GM23338 (cell line): Measurements from ENCODE around the gene HES7. TPM values are rescaled to one million over a fixed set of nuclear protein-coding genes. Genes with fewer than 3 reads are reported as not detected.
A peak's percentile ranks its signal among the peaks of the same experiment; 100 is the strongest.

ENCODE experiments used
- ATAC-seq: fragments of 200-7000 bp; cut with Tn5 transposase; 3 replicates; pipeline ENCODE4 v1.9.1; 2020
- DNase-seq: peaks from one replicate; pipeline ENCODE4 v3.0.0-alpha.2; 2015; ENCODE audit warnings: low spot score
- H2AFZ ChIP-seq: fragments of 200-600 bp; sonication (generic); 2 replicates; pipeline ENCODE4 v1.8.0; 2016; ENCODE audit warnings: antibody characterized with exemption, mild to moderate bottlenecking, moderate library complexity
- H3F3A ChIP-seq: fragments of 200-600 bp; sonication (generic); replicated peaks from 2 replicates; pipeline ENCODE4 v1.8.0; 2017; ENCODE audit warnings: antibody characterized with exemption, mixed run types, low read depth
- H3K27ac ChIP-seq: fragments of 200-600 bp; sonication (generic); 2 replicates; pipeline ENCODE4 v1.6.1; 2016; ENCODE audit warnings: low read depth
- H3K27me3 ChIP-seq: fragments of 200-600 bp; sonication (generic); 2 replicates; pipeline ENCODE4 v1.8.0; 2016; ENCODE audit warnings: mild to moderate bottlenecking, mixed run types, moderate library complexity; ENCODE audit not compliant: insufficient read depth
- H3K36me3 ChIP-seq: fragments of 200-600 bp; sonication (generic); 2 replicates; pipeline ENCODE4 v1.8.0; 2016; ENCODE audit warnings: mild to moderate bottlenecking; ENCODE audit not compliant: insufficient read depth
- H3K4me1 ChIP-seq: fragments of 200-600 bp; sonication (generic); 2 replicates; pipeline ENCODE4 v1.8.0; 2016; ENCODE audit warnings: mild to moderate bottlenecking, moderate library complexity; ENCODE audit not compliant: insufficient read depth
- H3K4me2 ChIP-seq: fragments of 200-600 bp; sonication (generic); 2 replicates; pipeline ENCODE4 v1.7.1; 2017; ENCODE audit warnings: mixed run types
- H3K4me3 ChIP-seq: fragments of 200-600 bp; sonication (generic); 2 replicates; pipeline ENCODE4 v1.6.1; 2016; ENCODE audit warnings: mixed run types
- H3K79me2 ChIP-seq: fragments of 200-600 bp; sonication (generic); replicated peaks from 2 replicates; pipeline ENCODE4 v1.8.0; 2017; ENCODE audit warnings: mild to moderate bottlenecking; ENCODE audit not compliant: insufficient read depth
- H3K9me2 ChIP-seq: fragments of 200-600 bp; sonication (generic); 2 replicates; pipeline ENCODE4 v1.8.0; 2017; ENCODE audit not compliant: insufficient read depth
- H4K20me1 ChIP-seq: fragments of 200-600 bp; sonication (generic); replicated peaks from 2 replicates; pipeline ENCODE4 v1.8.0; 2017; ENCODE audit warnings: mild to moderate bottlenecking; ENCODE audit not compliant: insufficient read depth
- H3K27ac Mint-ChIP-seq: 2 replicates; pipeline ENCODE4 v1.8.0; 2020; ENCODE audit warnings: inconsistent platforms, mild to moderate bottlenecking, moderate library complexity, mixed read lengths
- H3K27me3 Mint-ChIP-seq: 3 replicates; pipeline ENCODE4 v1.8.0; 2022; ENCODE audit warnings: low read depth, mild to moderate bottlenecking, moderate library complexity, mixed read lengths, inconsistent platforms; ENCODE audit not compliant: insufficient read depth, poor library complexity
- H3K36me3 Mint-ChIP-seq: 3 replicates; pipeline ENCODE4 v1.8.0; 2021; ENCODE audit warnings: low read depth, mild to moderate bottlenecking, inconsistent platforms, moderate library complexity, mixed read lengths
- H3K4me1 Mint-ChIP-seq: 3 replicates; pipeline ENCODE4 v1.8.0; 2020; ENCODE audit warnings: mild to moderate bottlenecking, inconsistent platforms, mixed read lengths
- H3K4me3 Mint-ChIP-seq: 3 replicates; pipeline ENCODE4 v1.8.0; 2021; ENCODE audit warnings: moderate library complexity, mild to moderate bottlenecking, inconsistent platforms, mixed read lengths
- H3K9me3 Mint-ChIP-seq: 3 replicates; pipeline ENCODE4 v1.8.0; 2020; ENCODE audit warnings: moderate library complexity, mild to moderate bottlenecking, inconsistent platforms, mixed read lengths
- CREB1 ChIP-seq: fragments of 250-450 bp; sonication (Bioruptor Pico); IDR thresholded peaks from 2 replicates; pipeline ENCODE4 v1.5.0; 2020; ENCODE audit warnings: low read depth, mild to moderate bottlenecking, moderate library complexity
- EZH2 ChIP-seq: fragments of 200-600 bp; sonication (generic); IDR thresholded peaks from one replicate; pipeline ENCODE4 v1.8.0; 2017; ENCODE audit warnings: antibody characterized with exemption, mild to moderate bottlenecking, low read depth; ENCODE audit not compliant: unreplicated experiment
- JUNB ChIP-seq: IDR thresholded peaks from one replicate; pipeline ENCODE4 v1.6.1; 2016; ENCODE audit warnings: antibody characterized with exemption; ENCODE audit not compliant: unreplicated experiment
- NANOG ChIP-seq: IDR thresholded peaks from 2 replicates; pipeline ENCODE4 v1.6.1; 2016; ENCODE audit warnings: antibody characterized with exemption, borderline replicate concordance
- POLR2AphosphoS5 ChIP-seq: IDR thresholded peaks from 2 replicates; pipeline ENCODE4 v1.6.1; 2016; ENCODE audit warnings: antibody characterized with exemption, low read depth
- STAT1 ChIP-seq: IDR thresholded peaks from one replicate; pipeline ENCODE4 v1.6.1; 2016; ENCODE audit warnings: antibody characterized with exemption; ENCODE audit not compliant: unreplicated experiment
- polyA plus RNA-seq: library from polyadenylated mRNA; unstranded; fragments of >200 nt; fragmentation: Nextera tagmentation; extraction: Ambion mirVana; gene quantifications from 2 replicates; pipeline ENCODE4 v1.2.1, GENCODE V29; 2016
- total RNA-seq: library from RNA; depleted of rRNA; stranded (reverse); fragments of >200 nt; shearing (Covaris generic); gene quantifications from 2 replicates; pipeline ENCODE4 v1.2.3, GENCODE V29; 2014
- TF ChIP-seq, protein P1 (sequence below): IDR thresholded peaks from 2 replicates; pipeline ENCODE4 v1.6.1; 2016; ENCODE audit warnings: antibody characterized with exemption
- TF ChIP-seq, protein P2 (sequence below), 2 experiments: fragments of 200-600 bp in 1 of 2; sonication (generic) in 1 of 2; conservative IDR thresholded peaks; 2 replicates each; pipeline versions ENCODE4 v1.5.1 to v1.6.1; 2016 to 2017; ENCODE audit warnings: antibody characterized with exemption in 2 of 2, low read depth in 2 of 2, mild to moderate bottlenecking in 2 of 2, moderate library complexity in 1 of 2
- TF ChIP-seq, protein P3 (sequence below): IDR thresholded peaks from one replicate; pipeline ENCODE4 v1.6.1; 2018; ENCODE audit warnings: antibody characterized with exemption; ENCODE audit not compliant: unreplicated experiment

HES7 gene
- total and polyA plus RNA-seq, 2 experiments from 2014 or later = 0.14 TPM; not detected in 1

DNA sequence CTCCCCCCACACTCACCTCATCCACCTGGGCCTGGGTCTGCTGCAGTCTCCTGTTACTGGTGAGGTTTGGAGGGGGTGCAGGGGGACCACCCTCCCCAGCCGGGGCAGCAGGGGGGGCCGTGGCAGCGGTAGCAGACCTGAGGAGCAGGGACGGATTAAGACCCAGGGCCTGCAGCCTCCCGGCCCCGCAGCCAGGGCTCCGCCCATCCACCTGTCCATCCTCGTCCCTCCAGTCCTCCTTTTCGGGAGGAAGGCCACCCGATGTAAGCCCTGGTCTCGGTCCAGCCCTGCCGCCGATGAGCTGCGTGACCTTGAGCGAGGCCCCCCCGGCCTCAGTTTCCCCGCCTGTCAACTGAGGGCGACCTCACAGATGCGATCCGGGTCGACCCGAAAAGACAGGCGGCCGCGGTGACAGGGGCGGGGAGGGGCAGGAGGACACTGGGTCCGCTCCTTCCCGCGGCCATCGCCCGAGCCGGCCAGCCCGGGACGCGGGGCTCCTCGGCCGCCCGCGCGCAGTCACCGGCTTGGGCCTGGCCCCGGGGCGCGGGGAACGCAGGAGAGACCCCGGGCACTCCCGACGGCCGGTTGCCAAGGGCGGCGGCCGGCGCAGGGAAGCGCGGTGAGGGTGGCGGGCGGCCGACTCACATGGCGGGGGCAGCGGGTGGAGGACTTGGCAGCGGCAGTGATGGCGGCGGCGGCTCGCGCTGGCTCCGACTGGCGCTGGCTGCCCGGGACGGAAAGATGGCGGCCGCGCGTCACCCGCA, 38.5 kb upstream of the HES7 start, which contains the start of gene VAMP2:
TSS of gene VAMP2 (minus strand) at position 716 of the 764 bp plus-strand sequence. CDS start at position 647, 69 bp downstream.
- peaks cover 5% of the 10 kb centered on the region for H4K20me1 ChIP-seq
- no peaks in the 10 kb centered on the region for H3K27me3 ChIP-seq
- peaks cover 24% of the 10 kb centered on the region for H3K27me3 Mint-ChIP-seq
- peaks cover 25% of the 10 kb centered on the region for H3K4me1 ChIP-seq
- H3K4me3 Mint-ChIP-seq = peak within 1 kb of the TSS; percentile 92
- peaks cover 26% of the 10 kb centered on the region for H3K36me3 Mint-ChIP-seq
- peak within 1 kb of the TSS; percentile 99 for H3K27ac Mint-ChIP-seq
- peak within 1 kb of the TSS; percentile 73 for H2AFZ ChIP-seq
- H3K4me3 ChIP-seq = peak within 1 kb of the TSS; percentile 96
- H3F3A ChIP-seq = peaks cover 18% of the 10 kb centered on the region; the same call in 1 of the 2 replicates
- H3K27ac ChIP-seq = peak within 1 kb of the TSS; percentile 100
- peaks cover 12% of the 10 kb centered on the region; the same call in 1 of the 2 replicates for H3K79me2 ChIP-seq
- DNase-seq = peak; percentile 85
- H3K36me3 ChIP-seq = peaks cover 5% of the 10 kb centered on the region; the same call in 1 of the 2 replicates
- peak within 1 kb of the TSS; percentile 97 for H3K4me2 ChIP-seq
- TF ChIP-seq NANOG = no peak
- TF ChIP-seq EZH2 = no peak
- TF ChIP-seq CREB1 = 0 out of 2 replicates have a peak, but pooled peaks have one; percentile 60
- TF ChIP-seq, protein P1, sequence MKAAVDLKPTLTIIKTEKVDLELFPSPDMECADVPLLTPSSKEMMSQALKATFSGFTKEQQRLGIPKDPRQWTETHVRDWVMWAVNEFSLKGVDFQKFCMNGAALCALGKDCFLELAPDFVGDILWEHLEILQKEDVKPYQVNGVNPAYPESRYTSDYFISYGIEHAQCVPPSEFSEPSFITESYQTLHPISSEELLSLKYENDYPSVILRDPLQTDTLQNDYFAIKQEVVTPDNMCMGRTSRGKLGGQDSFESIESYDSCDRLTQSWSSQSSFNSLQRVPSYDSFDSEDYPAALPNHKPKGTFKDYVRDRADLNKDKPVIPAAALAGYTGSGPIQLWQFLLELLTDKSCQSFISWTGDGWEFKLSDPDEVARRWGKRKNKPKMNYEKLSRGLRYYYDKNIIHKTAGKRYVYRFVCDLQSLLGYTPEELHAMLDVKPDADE = no peak
- TF ChIP-seq, protein P2, sequence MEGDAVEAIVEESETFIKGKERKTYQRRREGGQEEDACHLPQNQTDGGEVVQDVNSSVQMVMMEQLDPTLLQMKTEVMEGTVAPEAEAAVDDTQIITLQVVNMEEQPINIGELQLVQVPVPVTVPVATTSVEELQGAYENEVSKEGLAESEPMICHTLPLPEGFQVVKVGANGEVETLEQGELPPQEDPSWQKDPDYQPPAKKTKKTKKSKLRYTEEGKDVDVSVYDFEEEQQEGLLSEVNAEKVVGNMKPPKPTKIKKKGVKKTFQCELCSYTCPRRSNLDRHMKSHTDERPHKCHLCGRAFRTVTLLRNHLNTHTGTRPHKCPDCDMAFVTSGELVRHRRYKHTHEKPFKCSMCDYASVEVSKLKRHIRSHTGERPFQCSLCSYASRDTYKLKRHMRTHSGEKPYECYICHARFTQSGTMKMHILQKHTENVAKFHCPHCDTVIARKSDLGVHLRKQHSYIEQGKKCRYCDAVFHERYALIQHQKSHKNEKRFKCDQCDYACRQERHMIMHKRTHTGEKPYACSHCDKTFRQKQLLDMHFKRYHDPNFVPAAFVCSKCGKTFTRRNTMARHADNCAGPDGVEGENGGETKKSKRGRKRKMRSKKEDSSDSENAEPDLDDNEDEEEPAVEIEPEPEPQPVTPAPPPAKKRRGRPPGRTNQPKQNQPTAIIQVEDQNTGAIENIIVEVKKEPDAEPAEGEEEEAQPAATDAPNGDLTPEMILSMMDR (conservative IDR thresholded peaks at IDR 0.05; ENCODE audit: low read depth in 2 of 2) = no peak
- TF ChIP-seq, protein P3, sequence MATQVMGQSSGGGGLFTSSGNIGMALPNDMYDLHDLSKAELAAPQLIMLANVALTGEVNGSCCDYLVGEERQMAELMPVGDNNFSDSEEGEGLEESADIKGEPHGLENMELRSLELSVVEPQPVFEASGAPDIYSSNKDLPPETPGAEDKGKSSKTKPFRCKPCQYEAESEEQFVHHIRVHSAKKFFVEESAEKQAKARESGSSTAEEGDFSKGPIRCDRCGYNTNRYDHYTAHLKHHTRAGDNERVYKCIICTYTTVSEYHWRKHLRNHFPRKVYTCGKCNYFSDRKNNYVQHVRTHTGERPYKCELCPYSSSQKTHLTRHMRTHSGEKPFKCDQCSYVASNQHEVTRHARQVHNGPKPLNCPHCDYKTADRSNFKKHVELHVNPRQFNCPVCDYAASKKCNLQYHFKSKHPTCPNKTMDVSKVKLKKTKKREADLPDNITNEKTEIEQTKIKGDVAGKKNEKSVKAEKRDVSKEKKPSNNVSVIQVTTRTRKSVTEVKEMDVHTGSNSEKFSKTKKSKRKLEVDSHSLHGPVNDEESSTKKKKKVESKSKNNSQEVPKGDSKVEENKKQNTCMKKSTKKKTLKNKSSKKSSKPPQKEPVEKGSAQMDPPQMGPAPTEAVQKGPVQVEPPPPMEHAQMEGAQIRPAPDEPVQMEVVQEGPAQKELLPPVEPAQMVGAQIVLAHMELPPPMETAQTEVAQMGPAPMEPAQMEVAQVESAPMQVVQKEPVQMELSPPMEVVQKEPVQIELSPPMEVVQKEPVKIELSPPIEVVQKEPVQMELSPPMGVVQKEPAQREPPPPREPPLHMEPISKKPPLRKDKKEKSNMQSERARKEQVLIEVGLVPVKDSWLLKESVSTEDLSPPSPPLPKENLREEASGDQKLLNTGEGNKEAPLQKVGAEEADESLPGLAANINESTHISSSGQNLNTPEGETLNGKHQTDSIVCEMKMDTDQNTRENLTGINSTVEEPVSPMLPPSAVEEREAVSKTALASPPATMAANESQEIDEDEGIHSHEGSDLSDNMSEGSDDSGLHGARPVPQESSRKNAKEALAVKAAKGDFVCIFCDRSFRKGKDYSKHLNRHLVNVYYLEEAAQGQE = no peak
- peak; percentile 73 for TF ChIP-seq POLR2AphosphoS5
- TF ChIP-seq JUNB = no peak
- TF ChIP-seq STAT1 = no peak
- H3K9me3 Mint-ChIP-seq = no peaks in the 10 kb centered on the region
- H3K4me1 Mint-ChIP-seq = peaks cover 41% of the 10 kb centered on the region
- H3K9me2 ChIP-seq = no peaks in the 10 kb centered on the region
- peak; percentile 8 for ATAC-seq
